GM12873 (cell line): ENCODE data around the gene EPRS1.

Source experiments
- TF ChIP-seq, protein P1 (sequence below): IDR thresholded peaks from 2 replicates; pipeline ENCODE4 v1.5.1; 2012; ENCODE audit warnings: low read depth, mild to moderate bottlenecking, moderate library complexity, low read length, control low read depth; ENCODE audit not compliant: insufficient read depth; ENCODE audit errors: missing control alignments

The EPRS1 gene

DNA sequence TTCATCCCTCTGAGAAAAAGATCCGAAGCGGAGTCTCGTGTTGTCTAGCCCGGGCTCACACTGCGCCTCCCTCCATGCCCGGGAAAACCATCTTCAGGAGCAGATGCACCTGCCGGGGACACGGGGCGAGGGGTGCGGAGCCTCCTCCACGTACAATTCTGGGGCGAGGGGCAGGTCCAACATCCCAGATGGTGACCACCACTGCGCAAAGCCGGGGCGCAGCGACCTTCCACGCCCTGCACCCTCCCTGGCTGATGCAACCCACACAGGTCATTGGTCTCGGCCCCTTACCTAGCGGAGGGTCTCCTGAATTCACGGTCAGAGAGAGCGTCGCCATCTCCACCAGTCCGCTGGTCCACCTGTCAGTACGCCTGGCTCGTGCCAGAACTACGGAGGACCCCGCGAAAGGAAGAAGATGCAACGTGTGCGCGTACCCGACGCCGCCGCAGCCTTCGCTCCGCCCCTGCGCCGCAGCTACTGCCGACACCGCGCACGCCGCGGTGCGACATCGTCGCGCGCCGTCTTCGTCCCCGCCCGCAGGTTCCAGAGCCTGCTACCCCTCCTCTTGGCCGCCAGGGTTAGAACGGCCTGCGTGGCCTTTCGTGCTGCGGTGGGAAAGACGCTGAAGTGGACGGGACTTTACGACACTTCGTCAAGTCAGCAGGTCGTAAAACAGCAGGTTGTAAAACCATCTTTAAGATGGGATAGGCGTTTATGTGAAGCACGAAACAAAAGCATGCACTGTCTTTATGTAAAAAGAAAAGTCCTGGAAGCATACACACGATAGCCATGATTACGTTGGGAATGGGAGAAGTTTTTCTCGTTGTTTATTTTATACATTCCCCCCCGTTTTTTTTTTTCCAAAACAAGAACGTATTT lies at the start of gene EPRS1:
Gene EPRS1, minus strand, starts transcription at position 454 of the 879 bp plus-strand sequence. Its CDS starts 117 bp downstream, at position 337.
- TF ChIP-seq, protein P1, sequence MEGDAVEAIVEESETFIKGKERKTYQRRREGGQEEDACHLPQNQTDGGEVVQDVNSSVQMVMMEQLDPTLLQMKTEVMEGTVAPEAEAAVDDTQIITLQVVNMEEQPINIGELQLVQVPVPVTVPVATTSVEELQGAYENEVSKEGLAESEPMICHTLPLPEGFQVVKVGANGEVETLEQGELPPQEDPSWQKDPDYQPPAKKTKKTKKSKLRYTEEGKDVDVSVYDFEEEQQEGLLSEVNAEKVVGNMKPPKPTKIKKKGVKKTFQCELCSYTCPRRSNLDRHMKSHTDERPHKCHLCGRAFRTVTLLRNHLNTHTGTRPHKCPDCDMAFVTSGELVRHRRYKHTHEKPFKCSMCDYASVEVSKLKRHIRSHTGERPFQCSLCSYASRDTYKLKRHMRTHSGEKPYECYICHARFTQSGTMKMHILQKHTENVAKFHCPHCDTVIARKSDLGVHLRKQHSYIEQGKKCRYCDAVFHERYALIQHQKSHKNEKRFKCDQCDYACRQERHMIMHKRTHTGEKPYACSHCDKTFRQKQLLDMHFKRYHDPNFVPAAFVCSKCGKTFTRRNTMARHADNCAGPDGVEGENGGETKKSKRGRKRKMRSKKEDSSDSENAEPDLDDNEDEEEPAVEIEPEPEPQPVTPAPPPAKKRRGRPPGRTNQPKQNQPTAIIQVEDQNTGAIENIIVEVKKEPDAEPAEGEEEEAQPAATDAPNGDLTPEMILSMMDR, result peak; percentile 71

DNA sequence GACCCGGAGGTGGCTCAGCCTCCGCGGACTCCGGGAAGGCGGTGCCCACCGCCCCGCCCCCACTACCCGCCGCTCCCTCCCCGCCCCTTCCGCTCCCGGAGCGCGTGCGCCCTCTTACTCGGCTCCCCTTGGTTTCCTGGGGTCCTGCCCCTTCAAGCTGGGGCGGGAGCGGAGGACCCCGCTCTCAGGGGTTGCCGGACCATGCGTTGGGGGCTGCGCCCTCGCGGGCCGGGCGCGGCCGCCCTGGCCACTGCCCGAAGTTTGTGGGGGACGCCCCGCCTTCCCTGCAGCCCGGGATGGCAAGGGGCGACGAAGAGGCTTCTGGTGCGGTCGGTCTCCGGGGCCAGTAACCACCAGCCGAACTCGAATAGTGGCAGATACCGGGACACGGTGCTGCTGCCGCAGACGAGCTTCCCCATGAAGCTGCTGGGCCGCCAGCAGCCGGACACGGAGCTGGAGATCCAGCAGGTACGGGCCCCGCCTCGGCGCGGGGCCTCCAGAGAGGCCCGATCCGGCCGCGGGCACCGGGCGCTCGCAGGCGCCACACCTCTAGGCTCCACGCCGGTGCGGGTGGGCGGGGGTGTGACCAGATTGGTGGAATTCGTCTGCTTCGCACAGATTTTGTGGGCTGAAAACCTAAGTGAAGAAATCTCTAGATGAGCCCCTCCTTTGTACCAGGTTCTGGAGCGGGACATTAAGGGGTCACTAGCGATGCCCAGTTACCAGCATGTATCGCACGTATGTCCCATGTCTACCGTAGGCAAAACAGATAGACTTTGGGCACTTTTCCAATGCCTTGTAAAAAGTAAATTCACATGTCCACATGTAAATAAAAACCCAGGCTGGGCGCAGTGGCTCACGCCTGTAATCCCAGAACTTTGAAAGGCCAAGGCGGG lies 48.0 kb upstream of the EPRS1 start, which contains the start of gene IARS2:
Gene IARS2, plus strand, starts transcription at position 117 of the 896 bp plus-strand sequence. Its CDS starts 85 bp downstream, at position 202.
- TF ChIP-seq, protein P1, result no peak

DNA sequence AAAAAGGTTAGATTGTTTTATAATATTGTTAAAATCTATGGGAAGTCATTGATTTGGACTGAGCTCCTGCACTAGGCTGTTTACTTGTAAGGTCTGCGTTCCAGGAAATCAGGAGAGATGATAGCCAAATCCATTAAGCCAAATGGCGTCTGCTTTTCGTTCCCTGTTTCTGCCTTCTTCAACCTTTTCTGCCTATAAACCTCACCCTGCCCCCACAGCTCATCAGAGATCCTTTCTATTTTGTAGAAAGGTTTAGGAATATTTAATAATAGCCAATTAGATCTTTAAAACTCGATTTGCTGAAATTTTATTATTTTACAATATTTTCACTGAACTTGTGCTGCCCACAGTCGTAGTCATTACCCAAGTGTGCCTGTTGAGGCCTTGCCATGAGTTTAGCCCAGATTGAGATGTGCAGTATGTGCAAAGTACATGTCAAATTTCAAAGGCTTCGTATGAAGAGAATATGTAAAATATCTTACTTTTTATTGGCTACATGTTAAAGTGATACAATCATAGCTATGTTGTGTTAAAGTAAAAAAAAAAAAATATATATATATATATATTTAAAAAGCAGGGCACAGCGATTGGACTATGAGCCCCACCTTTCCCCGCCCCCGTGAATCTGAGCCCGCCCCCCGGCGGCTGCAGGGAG lies 47.2 kb upstream of the EPRS1 start:
- TF ChIP-seq, protein P1, result no peak

DNA sequence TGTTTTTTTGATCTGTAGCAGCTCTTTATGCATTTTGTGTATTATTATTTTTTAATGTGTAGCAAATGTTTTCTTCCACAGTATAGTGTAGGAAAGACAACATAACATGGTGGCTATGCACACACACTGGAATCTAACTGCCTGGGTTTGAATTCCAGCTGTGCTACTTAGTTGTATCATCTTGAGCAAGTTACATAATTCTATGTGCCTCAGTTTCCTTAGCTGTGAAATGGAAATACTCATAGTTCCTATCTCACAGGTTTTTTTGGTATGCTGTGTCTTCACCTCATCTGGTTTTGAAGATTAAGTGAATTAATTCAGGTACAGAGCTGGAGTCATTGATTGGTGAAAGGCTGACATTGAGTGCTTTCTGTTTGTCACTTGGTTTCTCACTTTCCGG lies 46.4 kb upstream of the EPRS1 start:
- TF ChIP-seq, protein P1, result no peak

DNA sequence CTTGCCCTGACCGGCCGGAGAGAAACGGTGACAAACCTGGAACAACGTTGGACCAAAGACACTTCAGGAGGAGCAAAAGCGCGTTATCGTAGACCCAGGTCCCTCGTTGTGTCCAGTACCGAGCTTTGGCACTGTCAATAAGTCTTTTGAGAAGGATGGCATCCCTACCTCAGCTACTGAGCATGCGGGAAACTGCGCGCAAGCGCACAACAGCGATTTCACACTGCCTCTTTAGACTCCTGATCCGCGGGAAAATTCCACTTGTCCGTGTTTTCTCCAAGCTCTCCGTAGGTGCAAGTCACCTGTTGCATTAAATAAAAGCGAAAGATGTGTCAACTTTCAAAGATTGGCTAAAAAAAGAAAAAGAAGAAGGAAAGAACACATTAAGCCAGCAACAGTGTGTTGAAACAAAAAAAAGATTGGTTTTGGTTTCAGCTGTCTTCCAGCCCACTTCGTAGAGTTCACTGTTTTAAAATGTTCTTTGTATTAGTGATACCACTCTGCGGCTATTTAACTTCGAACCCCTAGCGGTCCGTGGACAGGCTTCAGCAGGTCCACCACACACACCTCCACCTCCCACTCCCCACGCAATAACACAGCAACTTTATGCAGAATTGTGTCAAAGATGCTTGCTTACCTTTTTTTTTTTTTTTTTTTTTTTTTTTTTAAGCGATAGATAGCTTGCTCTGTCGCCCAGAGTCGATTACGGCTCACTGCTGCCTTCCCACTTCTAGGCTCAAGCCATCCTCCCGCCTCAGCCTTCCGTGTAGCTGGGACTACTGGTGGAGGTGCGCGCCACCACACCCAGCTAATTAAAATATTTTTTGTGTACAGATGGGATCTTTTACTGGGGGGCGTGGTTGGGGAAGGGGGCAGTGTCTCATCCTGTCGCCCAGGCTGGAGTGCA lies 43.6 kb upstream of the EPRS1 start, which contains the start of gene BPNT1:
Gene BPNT1, minus strand, starts transcription at position 139 of the 907 bp plus-strand sequence. CDS start 9,942 bp downstream, outside the sequence.
- TF ChIP-seq, protein P1, result peak; percentile 35

DNA sequence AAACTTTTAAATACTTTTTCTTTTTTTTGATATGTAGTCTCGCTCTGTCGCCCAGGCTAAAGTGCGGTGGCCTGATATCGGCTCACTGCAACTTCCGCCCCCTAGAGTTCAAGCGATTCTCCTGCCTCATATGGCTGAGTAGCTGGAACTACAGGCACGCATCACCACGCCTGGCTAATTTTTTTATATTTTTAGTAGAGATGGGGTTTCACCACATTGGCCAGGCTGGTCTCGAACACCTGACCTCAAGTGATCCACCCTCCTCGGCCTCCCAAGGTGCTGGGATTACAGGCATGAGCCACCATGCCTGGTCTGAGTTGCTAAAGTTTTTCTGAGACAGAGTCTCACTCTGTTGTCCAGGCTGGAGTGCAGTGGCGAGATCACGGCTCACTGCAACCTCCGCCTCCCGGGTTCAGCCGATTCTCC lies 40.0 kb upstream of the EPRS1 start:
- TF ChIP-seq, protein P1, result peak; percentile 62
